ENCODE measurements around the gene C5orf63. TPM values are rescaled to one million over a fixed set of nuclear protein-coding genes. Genes with fewer than 3 reads are reported as not detected.
"Not testable (repeated sequence)": the region's sequence is repeated elsewhere in the genome, so short reads cannot be mapped to it uniquely, and the experiment has no call there.

C5orf63 gene
- total RNA-seq, result 6.9 TPM
- 6.1 TPM for polyA plus RNA-seq
- long read RNA-seq, donor 1, result 0 reads
- long read RNA-seq, donor 2, result 0 reads
- long read RNA-seq, donor 3, full-length matches to known transcripts, result 10 of 10 reads
- long read RNA-seq, donor 3, partial matches to known transcripts, result 0 of 10 reads
- long read RNA-seq, donor 3, other reads (novel, unspliced or antisense), result 0 of 10 reads
- long read RNA-seq, donor 4, result 0 reads
- long read RNA-seq, donor 5, full-length matches to known transcripts, result 8 of 14 reads
- long read RNA-seq, donor 5, partial matches to known transcripts, result 6 of 14 reads
- long read RNA-seq, donor 5, other reads (novel, unspliced or antisense), result 0 of 14 reads
- long read RNA-seq, donor 6, full-length matches to known transcripts, result 4 of 4 reads
- long read RNA-seq, donor 6, partial matches to known transcripts, result 0 of 4 reads
- long read RNA-seq, donor 6, other reads (novel, unspliced or antisense), result 0 of 4 reads
- long read RNA-seq, donor 7, partial matches to known transcripts, result 0 of 2 reads
- long read RNA-seq, donor 7, other reads (novel, unspliced or antisense), result 0 of 2 reads
- long read RNA-seq, donor 8, full-length matches to known transcripts, result 2 of 2 reads
- long read RNA-seq, donor 8, partial matches to known transcripts, result 0 of 2 reads
- long read RNA-seq, donor 8, other reads (novel, unspliced or antisense), result 0 of 2 reads
- long read RNA-seq, donor 9, full-length matches to known transcripts, result 4 of 4 reads
- long read RNA-seq, donor 9, partial matches to known transcripts, result 0 of 4 reads
- long read RNA-seq, donor 9, other reads (novel, unspliced or antisense), result 0 of 4 reads
- long read RNA-seq, donor 10, result 0 reads

- Histone ChIP-seq H3K4me3 (ENCODE audit: low read length in 2 of 2) (peak within 1 kb of the TSS; percentile 60 to 62), H3K36me3 (ENCODE audit: control insufficient read depth in 2 of 2, insufficient read depth in 2 of 2, low read length in 1 of 2) (no peaks in the 10 kb centered on the region), H3K4me1 (ENCODE audit: control insufficient read depth in 2 of 2, insufficient read depth in 2 of 2, low read length in 2 of 2) (peaks cover 0 to 3% of the 10 kb centered on the region in 2 donors), H3K27ac (ENCODE audit: low read depth in 1 of 2, low read length in 1 of 2) (peak within 1 kb of the TSS; percentile 15 to 52), H3K9me3 (ENCODE audit: control insufficient read depth in 2 of 2, insufficient read depth in 1 of 2, low read length in 1 of 2) (no peaks in the 10 kb centered on the region), H3K27me3 (ENCODE audit: control insufficient read depth in 2 of 2, insufficient read depth in 1 of 2, low read length in 1 of 2) (no peaks in the 10 kb centered on the region)
- peak in 6 of 9 donors; percentile 54 to 80 (median 68) for DNase-seq (ENCODE audit: low read depth in 6 of 9, low spot score in 9 of 9)
- WGBS, result 28% methylated on average over 56 of the region's 56 CpGs
These were observed at the start of gene C5orf63 for GRCh38 chr5:127072861-127073846. C5orf63 (minus strand) TSS chr5:127073502; CDS start chr5:127058995, 14,507 bp downstream.

GRCh38 chr5:127112347-127112864 is 39.1 kb upstream of the C5orf63 start:
- WGBS, result 98% methylated on average over 3 of the region's 3 CpGs
- no peaks in the 10 kb centered on the region for H3K4me1 ChIP-seq (ENCODE audit: control insufficient read depth in 2 of 2, insufficient read depth in 2 of 2, low read length in 2 of 2)
- H3K4me3 ChIP-seq (ENCODE audit: low read length in 2 of 2), result no peak overlapping the region
- no peaks in the 10 kb centered on the region for H3K36me3 ChIP-seq (ENCODE audit: control insufficient read depth in 2 of 2, insufficient read depth in 2 of 2, low read length in 1 of 2)
- H3K9me3 ChIP-seq (ENCODE audit: control insufficient read depth in 2 of 2, insufficient read depth in 1 of 2, low read length in 1 of 2), result peaks cover 0 to 6% of the 10 kb centered on the region in 2 donors
- DNase-seq (ENCODE audit: low read depth in 6 of 9, low spot score in 9 of 9), result no peak
- H3K27me3 ChIP-seq (ENCODE audit: control insufficient read depth in 2 of 2, insufficient read depth in 1 of 2, low read length in 1 of 2), result no peaks in the 10 kb centered on the region
- H3K27ac ChIP-seq (ENCODE audit: low read depth in 1 of 2, low read length in 1 of 2), result no peak overlapping the region

GRCh38 chr5:127111112-127111511 is 37.8 kb upstream of the C5orf63 start:
- Histone ChIP-seq H3K27me3 (ENCODE audit: control insufficient read depth in 2 of 2, insufficient read depth in 1 of 2, low read length in 1 of 2) (no peaks in the 10 kb centered on the region), H3K27ac (ENCODE audit: low read depth in 1 of 2, low read length in 1 of 2) (no peak overlapping the region), H3K4me1 (ENCODE audit: control insufficient read depth in 2 of 2, insufficient read depth in 2 of 2, low read length in 2 of 2) (no peaks in the 10 kb centered on the region), H3K36me3 (ENCODE audit: control insufficient read depth in 2 of 2, insufficient read depth in 2 of 2, low read length in 1 of 2) (no peaks in the 10 kb centered on the region), H3K9me3 (ENCODE audit: control insufficient read depth in 2 of 2, insufficient read depth in 1 of 2, low read length in 1 of 2) (peaks cover 0 to 6% of the 10 kb centered on the region in 2 donors), H3K4me3 (ENCODE audit: low read length in 2 of 2) (no peak overlapping the region)
- DNase-seq (ENCODE audit: low read depth in 6 of 9, low spot score in 9 of 9), result no peak
- WGBS, result 61% methylated on average over 2 of the region's 2 CpGs

- H3K27ac ChIP-seq (ENCODE audit: low read depth in 1 of 2, low read length in 1 of 2); H3K4me1 ChIP-seq (ENCODE audit: control insufficient read depth in 2 of 2, insufficient read depth in 2 of 2, low read length in 2 of 2); H3K9me3 ChIP-seq (ENCODE audit: control insufficient read depth in 2 of 2, insufficient read depth in 1 of 2, low read length in 1 of 2); H3K4me3 ChIP-seq (ENCODE audit: low read length in 2 of 2); H3K36me3 ChIP-seq (ENCODE audit: control insufficient read depth in 2 of 2, insufficient read depth in 2 of 2, low read length in 1 of 2); H3K27me3 ChIP-seq (ENCODE audit: control insufficient read depth in 2 of 2, insufficient read depth in 1 of 2, low read length in 1 of 2); DNase-seq (ENCODE audit: low read depth in 6 of 9, low spot score in 9 of 9): not testable (repeated sequence)
- 92% methylated on average over 9 of the region's 9 CpGs for WGBS
These were observed 35.4 kb upstream of the C5orf63 start for GRCh38 chr5:127108624-127109260.

GRCh38 chr5:127101935-127102334 is 28.6 kb upstream of the C5orf63 start:
- Histone ChIP-seq H3K27me3 (ENCODE audit: control insufficient read depth in 2 of 2, insufficient read depth in 1 of 2, low read length in 1 of 2) (no peaks in the 10 kb centered on the region), H3K36me3 (ENCODE audit: control insufficient read depth in 2 of 2, insufficient read depth in 2 of 2, low read length in 1 of 2) (no peaks in the 10 kb centered on the region), H3K9me3 (ENCODE audit: control insufficient read depth in 2 of 2, insufficient read depth in 1 of 2, low read length in 1 of 2) (no peaks in the 10 kb centered on the region), H3K27ac (ENCODE audit: low read depth in 1 of 2, low read length in 1 of 2) (no peak overlapping the region), H3K4me3 (ENCODE audit: low read length in 2 of 2) (no peak overlapping the region), H3K4me1 (ENCODE audit: control insufficient read depth in 2 of 2, insufficient read depth in 2 of 2, low read length in 2 of 2) (peaks cover 14 to 23% of the 10 kb centered on the region in 2 donors)
- no peak for DNase-seq (ENCODE audit: low read depth in 6 of 9, low spot score in 9 of 9)

- WGBS, result 94% methylated on average over 2 of the region's 2 CpGs
- DNase-seq (ENCODE audit: low read depth in 6 of 9, low spot score in 9 of 9), result no peak
- H3K9me3 ChIP-seq (ENCODE audit: control insufficient read depth in 2 of 2, insufficient read depth in 1 of 2, low read length in 1 of 2), result no peaks in the 10 kb centered on the region
- H3K27ac ChIP-seq (ENCODE audit: low read depth in 1 of 2, low read length in 1 of 2), result no peak overlapping the region
- H3K27me3 ChIP-seq (ENCODE audit: control insufficient read depth in 2 of 2, insufficient read depth in 1 of 2, low read length in 1 of 2), result no peaks in the 10 kb centered on the region
- peaks cover 14 to 23% of the 10 kb centered on the region in 2 donors for H3K4me1 ChIP-seq (ENCODE audit: control insufficient read depth in 2 of 2, insufficient read depth in 2 of 2, low read length in 2 of 2)
- no peaks in the 10 kb centered on the region for H3K36me3 ChIP-seq (ENCODE audit: control insufficient read depth in 2 of 2, insufficient read depth in 2 of 2, low read length in 1 of 2)
- no peak overlapping the region for H3K4me3 ChIP-seq (ENCODE audit: low read length in 2 of 2)
These were observed 28.2 kb upstream of the C5orf63 start for GRCh38 chr5:127101533-127101932.

GRCh38 chr5:127098241-127098640 is 24.9 kb upstream of the C5orf63 start:
- WGBS, result 30% methylated on average over 3 of the region's 3 CpGs
- Histone ChIP-seq H3K4me1 (ENCODE audit: control insufficient read depth in 2 of 2, insufficient read depth in 2 of 2, low read length in 2 of 2) (peaks cover 14 to 23% of the 10 kb centered on the region in 2 donors), H3K36me3 (ENCODE audit: control insufficient read depth in 2 of 2, insufficient read depth in 2 of 2, low read length in 1 of 2) (no peaks in the 10 kb centered on the region), H3K4me3 (ENCODE audit: low read length in 2 of 2) (no peak overlapping the region), H3K27ac (ENCODE audit: low read depth in 1 of 2, low read length in 1 of 2) (peak overlapping the region in 1 of 2 donors; percentile 38), H3K27me3 (ENCODE audit: control insufficient read depth in 2 of 2, insufficient read depth in 1 of 2, low read length in 1 of 2) (no peaks in the 10 kb centered on the region), H3K9me3 (ENCODE audit: control insufficient read depth in 2 of 2, insufficient read depth in 1 of 2, low read length in 1 of 2) (no peaks in the 10 kb centered on the region)
- DNase-seq (ENCODE audit: low read depth in 6 of 9, low spot score in 9 of 9), result peak; percentile 26 to 86 (median 60)

- DNase-seq (ENCODE audit: low read depth in 6 of 9, low spot score in 9 of 9), result no peak
- WGBS, result 97% methylated on average over 3 of the region's 3 CpGs
These were observed 24.0 kb upstream of the C5orf63 start for GRCh38 chr5:127097278-127097677.

More at GRCh38 chr5:127097278-127097677, 24.0 kb upstream of the C5orf63 start:
- Histone ChIP-seq H3K36me3 (ENCODE audit: control insufficient read depth in 2 of 2, insufficient read depth in 2 of 2, low read length in 1 of 2) (no peaks in the 10 kb centered on the region), H3K9me3 (ENCODE audit: control insufficient read depth in 2 of 2, insufficient read depth in 1 of 2, low read length in 1 of 2) (no peaks in the 10 kb centered on the region), H3K4me1 (ENCODE audit: control insufficient read depth in 2 of 2, insufficient read depth in 2 of 2, low read length in 2 of 2) (peaks cover 14 to 23% of the 10 kb centered on the region in 2 donors), H3K27ac (ENCODE audit: low read depth in 1 of 2, low read length in 1 of 2) (no peak overlapping the region), H3K4me3 (ENCODE audit: low read length in 2 of 2) (no peak overlapping the region), H3K27me3 (ENCODE audit: control insufficient read depth in 2 of 2, insufficient read depth in 1 of 2, low read length in 1 of 2) (no peaks in the 10 kb centered on the region)

Data from thymus (tissue), 14 donors.